Right kidney (tissue), 1 donor: ENCODE data around the gene SUPT4H1.

Experiments
- DNase-seq: peaks from one replicate; pipeline ENCODE4 v3.0.0-alpha.2; 2016

The SUPT4H1 gene

GRCh38 chr17:58319173-58320162 is 32.5 kb downstream of the SUPT4H1 start:
- DNase-seq, result no peak

- no peak for DNase-seq
Measured at GRCh38 chr17:58318627-58319172, 33.3 kb downstream of the SUPT4H1 start.

- no peak for DNase-seq
Measured at GRCh38 chr17:58318065-58318481, 33.9 kb downstream of the SUPT4H1 start.

- DNase-seq, result no peak
Measured at GRCh38 chr17:58317421-58318064, 34.5 kb downstream of the SUPT4H1 start.

GRCh38 chr17:58316260-58316960 is 35.6 kb downstream of the SUPT4H1 start:
- no peak for DNase-seq

GRCh38 chr17:58315750-58316149 is 36.3 kb downstream of the SUPT4H1 start:
- no peak for DNase-seq

GRCh38 chr17:58315281-58315711 is 36.7 kb downstream of the SUPT4H1 start:
- no peak for DNase-seq

GRCh38 chr17:58314706-58315015 is 37.3 kb downstream of the SUPT4H1 start:
- DNase-seq, result no peak

GRCh38 chr17:58313815-58314705 is 37.9 kb downstream of the SUPT4H1 start:
- DNase-seq, result no peak

- DNase-seq, result no peak
Measured at GRCh38 chr17:58312829-58313228, 39.2 kb downstream of the SUPT4H1 start.

GRCh38 chr17:58312021-58312630 is 39.9 kb downstream of the SUPT4H1 start:
- DNase-seq, result no peak

GRCh38 chr17:58311429-58311894 is 40.5 kb downstream of the SUPT4H1 start:
- DNase-seq, result no peak

GRCh38 chr17:58310511-58311428 is 41.2 kb downstream of the SUPT4H1 start:
- DNase-seq, result no peak

- DNase-seq, result no peak
Measured at GRCh38 chr17:58309918-58310259, 42.1 kb downstream of the SUPT4H1 start.

- no peak for DNase-seq
Measured at GRCh38 chr17:58308985-58309917, 42.8 kb downstream of the SUPT4H1 start.

- no peak for DNase-seq
Measured at GRCh38 chr17:58308173-58308984, 43.6 kb downstream of the SUPT4H1 start.

- no peak for DNase-seq
Measured at GRCh38 chr17:58307468-58308172, 44.4 kb downstream of the SUPT4H1 start.
